Cardiac septum (tissue), 1 donor: ENCODE data around the gene NOTUM. TPM values are rescaled to one million over a fixed set of nuclear protein-coding genes. Genes with fewer than 3 reads are reported as not detected.

Source experiments
- DNase-seq: peaks from one replicate; pipeline ENCODE4 v3.0.0-alpha.2; 2020; ENCODE audit warnings: low spot score
- intact Hi-C: fragments of 100-400 bp; cut with DNase I; formaldehyde crosslinking; loops from one replicate; pipeline ENCODE4 v1.14.0; 2022
- total RNA-seq: library from RNA; stranded (reverse); fragmentation: NEBNext Ultra II Directional; extraction: Animal tissue kit (Norgen Biotek cat#: 25700); gene quantifications from one replicate; pipeline ENCODE4 v1.2.1, GENCODE V29; 2021
- donor health status: DM: no; HTN: no; CAD: no.

The NOTUM gene
- total RNA-seq, 1 donor from 2014 or later: 0.38 TPM

DNA sequence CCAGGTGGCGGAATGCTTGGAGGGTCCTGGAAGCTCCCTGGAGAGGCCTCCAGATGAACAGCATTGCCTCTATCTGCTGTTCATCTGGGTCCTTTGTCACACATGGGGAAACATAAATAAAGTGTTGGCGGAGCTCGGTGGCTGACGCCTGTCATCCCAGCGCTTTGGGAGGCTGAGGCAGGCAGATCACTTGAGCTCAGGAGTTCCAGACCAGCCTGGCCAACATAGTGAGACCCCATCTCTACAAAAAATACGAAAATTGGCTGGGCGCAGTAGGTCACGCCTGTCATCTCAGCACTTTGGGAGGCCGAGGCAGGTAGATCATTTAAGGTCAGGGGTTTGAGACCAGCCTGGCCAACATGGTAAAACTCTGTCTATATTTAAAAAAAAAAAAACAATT is 16.1 kb downstream of the NOTUM start:
- no peak for DNase-seq
- intact Hi-C loops: no loop called here

DNA sequence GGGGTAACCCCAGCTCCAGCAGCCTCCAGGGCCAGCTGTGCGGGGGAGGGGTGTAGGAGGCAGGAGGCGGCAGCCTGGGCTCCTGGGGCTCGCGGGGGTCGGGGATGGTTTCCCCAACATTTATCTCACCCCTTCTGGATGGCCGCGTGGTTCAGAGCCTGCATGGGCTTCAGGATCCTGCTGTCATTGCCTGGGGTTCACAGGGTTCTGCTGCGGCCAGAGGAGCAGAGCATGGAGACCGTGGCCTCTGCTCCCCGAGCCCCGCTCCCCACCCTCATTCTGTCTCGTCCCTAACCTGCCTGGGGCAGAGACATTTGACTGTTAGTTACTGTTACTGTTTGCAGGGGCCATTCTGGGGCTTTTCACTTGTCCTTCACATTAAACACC is 18.8 kb downstream of the NOTUM start:
- intact Hi-C loops: no loop called here
- DNase-seq: no peak

DNA sequence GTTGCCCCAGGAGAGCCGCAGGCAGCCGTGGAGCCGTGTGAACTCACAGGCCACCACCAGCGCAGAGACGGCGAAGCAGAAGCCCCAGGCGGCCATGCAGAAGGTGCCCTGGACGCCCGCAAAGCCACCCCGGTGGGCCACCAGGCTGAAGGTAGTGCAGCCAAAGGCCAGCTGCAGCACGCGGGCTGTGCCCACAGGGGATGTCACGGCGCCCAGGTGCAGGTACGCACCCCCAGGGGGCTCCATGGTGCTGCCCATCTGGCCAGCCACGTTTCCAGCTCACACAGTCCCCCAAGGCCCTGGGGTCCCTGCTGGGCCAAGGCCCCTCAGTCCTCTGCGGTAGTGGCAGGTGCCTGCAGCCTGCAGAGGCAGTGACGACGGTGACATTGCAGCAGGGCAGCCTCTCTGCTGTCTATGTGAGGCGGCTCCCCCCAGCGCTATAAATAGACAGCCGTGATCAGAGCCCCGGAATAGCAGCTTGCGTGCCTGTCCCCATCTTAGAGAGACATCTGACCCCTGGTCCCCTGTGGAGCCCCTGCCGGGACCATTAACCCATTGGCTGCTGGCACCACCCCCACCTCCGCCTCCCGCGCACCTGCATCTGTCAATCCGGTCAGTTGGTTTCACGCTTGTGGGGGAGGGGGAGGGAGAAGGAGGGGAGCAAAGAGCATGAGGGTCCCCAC is 19.4 kb downstream of the NOTUM start:
- intact Hi-C loops: no loop called here
- DNase-seq: peak; percentile 88

DNA sequence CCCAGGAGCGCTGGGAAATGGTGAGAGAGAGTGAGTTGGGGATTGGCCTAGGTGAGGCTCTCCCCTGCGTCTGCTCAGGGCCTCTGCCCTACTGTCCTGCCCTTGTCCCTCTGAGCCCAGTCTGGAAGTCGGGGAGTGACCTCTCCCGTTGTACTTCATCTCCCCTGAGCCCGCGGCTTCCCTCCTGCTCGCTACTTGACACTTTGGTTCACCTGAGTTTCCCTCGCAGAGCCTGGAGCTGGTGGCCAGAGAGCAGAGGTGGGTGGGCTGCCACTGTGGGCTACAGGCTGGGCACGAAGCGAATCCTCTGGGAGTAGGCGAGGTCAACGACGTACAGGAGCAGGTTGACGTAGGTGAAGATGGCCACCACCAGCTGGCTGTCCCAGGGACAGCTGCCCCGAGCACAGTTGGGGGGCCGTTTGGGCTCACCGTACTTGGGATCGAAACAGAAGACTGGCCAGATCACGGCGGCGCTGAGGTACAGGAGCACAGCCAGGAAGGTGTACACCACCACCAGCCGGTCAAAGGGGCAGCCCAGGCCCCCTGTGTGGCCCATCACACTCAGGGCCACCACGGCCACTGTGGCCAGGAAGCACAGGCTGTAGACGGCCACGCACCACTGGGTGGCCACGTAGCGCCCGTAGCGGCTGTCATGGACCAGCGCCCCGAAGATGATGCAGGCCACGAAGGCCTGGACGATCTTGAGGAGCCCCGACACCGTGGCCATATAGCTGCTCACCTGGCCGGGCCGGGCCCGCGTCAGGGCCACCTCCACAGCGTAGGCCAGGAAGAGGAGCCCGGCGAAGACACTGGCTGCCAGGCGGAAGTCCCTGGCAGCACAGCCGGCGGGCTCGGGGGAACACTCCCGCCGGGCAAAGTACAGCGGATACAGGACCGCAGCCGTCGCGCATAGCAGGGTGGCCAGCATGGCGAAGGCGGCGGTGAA is 20.2 kb downstream of the NOTUM start:
- DNase-seq: no peak
- intact Hi-C loops: no loop called here

DNA sequence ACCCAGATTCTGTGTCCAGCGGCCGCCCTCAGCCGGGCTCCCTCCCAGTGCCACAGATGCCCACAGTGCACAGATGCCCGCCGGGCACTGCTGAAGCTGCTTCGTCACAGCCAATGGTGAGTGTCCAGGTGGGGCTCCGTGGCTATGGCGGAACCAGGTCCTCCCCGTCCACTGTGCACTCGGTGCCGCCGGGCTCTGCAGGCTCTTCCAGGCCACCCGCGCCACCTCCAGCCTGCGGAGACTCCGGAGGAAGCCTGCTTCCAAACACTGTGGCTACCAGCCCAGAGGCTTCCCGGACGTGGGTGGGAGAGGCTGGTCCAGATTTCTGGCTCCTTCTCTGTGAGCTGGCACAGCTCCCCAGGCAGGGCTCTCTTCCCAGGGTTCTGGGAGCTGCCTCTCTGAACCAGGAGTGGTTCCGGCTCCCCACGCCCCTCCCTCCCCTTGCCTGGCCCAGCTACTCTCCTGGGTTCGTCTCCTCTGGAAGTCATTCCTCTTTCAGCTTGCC is 21.1 kb downstream of the NOTUM start:
- DNase-seq: peak; percentile 89
- intact Hi-C loops: no loop called here

DNA sequence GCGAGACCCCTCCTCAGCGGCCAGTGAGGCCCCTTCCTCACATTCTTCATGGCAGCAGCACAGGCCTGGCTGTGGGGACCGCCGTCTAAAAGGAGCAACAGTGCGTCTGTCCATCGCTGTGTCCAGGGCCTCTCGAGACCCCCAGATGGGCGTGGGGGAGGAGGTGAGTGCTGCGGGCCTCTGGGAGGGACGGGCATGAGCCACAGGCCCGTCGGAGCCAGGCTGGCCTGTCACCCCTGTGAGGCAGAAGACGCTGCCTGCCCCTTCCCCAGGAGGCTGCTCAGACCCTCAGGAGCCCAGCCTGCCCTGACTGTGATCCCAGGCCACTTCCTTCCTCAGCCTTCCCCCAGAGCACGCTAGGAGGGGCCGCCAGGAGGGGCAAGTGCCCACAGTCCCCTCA is 21.8 kb downstream of the NOTUM start:
- no peak for DNase-seq
- intact Hi-C loops: no loop called here

DNA sequence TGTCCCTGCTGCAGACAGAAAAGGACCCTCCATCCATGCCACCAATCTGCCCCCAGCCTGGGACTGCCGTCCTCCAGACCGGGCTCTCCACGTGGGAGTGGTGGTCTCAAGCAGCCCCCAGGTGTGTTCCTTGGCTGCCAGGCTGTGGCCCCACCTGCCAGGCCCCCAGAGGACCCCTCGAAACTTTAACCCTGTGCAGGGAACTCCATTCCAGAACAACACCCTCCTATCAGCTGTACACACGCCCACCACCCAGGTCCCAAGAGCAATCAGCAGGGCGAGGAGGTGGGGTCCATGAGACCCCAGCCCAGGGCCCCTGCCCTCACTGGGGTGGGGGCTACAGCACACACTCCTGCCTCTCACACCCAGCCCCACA is 25.3 kb downstream of the NOTUM start:
- intact Hi-C loops: no loop called here
- DNase-seq: no peak

DNA sequence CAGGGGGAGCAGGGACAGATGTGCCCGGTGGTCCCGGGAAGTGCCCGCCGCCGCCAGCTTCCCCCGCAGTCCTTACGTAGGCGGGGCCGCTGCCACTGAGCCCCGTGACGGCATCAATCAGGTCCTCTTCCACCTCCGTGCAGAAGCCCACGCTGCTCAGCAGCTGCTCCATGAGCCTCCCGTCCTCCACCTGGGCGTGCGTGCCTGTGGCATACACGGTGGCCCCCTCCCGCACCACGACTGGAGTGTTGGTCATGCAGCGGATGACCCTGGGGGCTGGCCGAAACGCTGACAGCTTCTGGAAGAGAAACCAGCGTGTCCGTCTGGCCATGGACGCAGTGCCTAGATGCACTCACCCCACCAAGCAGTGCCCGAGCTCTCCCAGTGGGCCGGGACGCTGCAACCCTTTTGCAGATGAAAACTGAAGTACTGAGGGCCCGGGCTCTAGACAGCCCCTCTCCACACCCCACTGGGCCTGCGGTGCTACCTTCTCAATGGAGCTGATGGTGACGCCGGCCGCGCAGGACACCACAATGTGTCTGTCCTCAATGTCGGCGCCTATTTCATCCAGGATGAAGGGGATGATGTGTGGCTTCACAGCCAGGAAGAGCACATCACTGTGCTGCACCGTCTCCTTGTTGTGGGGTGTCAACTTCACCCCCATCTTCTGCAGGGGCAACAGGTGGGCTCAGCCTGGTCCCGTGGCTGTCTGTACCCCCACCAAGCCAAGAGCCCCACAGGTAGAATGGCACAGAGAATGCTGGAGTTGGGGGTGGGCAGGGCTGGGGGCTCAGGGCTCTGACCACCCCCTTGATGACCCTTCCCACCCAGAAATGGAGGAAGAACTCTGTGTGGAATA is 25.9 kb downstream of the NOTUM start:
- no peak for DNase-seq
- intact Hi-C loops: no loop called here

DNA sequence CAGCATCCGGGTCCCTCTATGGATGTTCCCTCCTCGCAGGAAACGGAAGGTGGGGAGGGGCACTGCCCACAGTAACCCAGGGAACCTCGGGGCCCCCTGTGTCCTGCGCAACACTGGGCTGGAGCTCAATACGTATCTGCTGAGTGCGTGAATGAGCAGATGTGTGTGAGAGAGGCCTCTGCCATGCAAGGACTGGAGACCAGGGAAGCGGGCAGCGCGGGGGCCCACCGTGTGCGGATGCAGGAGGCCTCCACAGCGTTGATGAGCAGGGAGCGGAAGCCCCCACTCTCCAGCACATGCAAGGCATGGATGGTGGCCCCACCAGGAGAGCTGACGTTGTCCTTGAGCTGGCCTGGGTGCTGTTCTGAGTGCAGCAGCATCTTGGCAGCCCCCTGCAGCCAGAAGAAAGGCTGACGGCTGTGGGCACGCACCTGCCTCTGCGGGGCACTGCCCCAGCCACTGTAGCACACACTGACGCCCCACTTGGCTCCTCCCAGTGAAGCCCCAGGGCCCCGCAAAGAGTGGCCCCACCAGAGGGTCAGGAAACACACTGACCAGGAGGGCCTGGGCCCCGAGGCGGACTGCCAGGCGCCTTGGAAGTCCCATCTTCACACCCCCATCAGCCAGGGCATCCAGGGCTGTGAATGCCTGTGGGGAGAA is 26.8 kb downstream of the NOTUM start:
- intact Hi-C loops: no loop called here
- DNase-seq: no peak

DNA sequence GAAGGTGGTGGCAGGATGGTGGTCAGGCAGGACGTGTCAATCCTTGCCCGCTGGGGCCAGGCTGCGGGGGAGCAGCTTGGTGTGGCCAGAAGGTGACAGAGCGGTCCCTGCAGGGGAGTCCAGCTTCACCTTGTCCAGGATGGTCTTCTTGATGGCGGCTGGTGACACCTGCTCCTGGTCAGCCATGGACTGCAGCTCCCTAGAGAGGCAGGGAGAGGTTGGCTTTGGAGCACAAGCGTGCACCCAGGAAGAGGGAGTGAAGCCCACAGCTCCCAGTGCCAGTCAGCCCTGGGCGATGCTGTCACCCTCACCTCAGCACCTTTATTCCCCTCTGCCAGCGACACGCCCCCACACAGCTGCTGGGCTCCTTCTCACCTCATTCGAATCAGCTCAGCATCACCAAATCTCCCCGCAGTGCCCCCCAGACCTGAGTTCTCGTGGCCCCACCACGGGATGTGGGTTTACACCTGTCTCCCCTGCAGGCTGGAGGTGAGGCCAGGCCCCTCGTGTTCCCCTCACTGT is 27.7 kb downstream of the NOTUM start:
- intact Hi-C loops: no loop called here
- no peak for DNase-seq

DNA sequence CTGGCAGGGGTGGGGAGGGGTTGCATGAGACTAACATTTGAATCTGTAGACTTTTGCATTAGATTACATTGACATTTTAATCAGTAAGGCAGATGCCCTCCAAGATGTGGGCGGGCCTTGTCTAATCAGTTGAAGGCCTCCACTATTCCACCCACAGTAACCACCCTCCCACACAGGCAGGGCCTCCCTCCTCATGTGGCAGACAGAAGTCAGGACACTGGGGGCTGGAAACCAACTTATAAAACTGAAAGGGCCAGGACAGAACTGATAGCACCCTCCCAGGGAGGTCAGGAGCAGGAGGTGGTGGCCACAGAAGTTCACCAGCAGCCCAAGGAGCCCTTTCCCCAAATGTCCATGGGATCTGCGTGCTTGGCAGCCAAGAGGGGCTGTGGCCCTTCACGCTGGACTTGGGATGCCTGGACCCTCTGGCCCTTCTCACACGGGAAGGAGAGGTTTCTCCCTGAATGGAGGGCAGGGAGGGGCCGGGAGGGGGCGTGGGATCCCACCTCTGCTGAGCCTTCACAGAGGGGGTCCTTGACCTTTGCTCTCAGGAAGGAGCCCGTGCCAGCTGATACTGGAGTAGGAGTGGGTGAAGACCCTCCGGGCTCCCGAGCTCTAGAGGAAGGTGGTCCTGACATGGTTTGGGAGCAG is 28.5 kb downstream of the NOTUM start:
- intact Hi-C loops: no loop called here
- no peak for DNase-seq

DNA sequence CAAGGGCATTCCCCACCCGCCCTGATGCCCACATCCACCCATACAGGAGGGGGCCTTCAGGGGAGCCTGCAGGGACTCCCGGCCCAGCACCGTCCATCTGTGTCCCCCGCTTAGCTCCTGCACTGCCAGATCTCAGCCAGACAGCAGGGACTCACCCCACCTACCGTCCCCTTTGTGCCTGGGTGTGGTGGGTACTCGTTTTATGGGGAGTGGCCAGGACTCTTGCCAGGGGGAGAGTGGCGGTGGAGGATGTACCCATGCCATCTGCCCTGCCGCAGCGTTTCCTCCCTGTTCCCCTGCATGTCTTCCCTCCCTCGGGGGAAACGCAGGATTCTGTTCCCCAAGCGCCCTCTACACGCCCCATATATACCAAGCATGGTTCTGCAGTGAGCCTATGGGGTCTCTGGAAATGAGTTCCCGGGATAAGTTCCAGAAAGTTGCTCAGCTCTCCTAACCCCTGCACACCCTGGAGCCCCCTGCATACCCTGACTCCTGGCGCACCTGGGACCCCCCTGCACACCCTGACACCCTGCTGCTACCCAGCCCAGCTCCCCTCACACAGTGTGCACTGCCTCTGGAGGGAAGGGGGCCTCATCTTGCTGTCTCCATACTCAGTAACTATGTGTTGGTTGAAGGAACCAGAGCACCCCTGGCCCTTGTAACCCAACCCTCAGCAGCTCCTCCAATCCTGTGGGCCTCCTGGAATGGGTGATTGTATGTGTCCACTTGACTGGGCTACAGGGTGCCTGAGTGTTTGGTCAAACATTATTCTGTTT is 29.2 kb downstream of the NOTUM start:
- intact Hi-C loops: no loop called here
- no peak for DNase-seq

DNA sequence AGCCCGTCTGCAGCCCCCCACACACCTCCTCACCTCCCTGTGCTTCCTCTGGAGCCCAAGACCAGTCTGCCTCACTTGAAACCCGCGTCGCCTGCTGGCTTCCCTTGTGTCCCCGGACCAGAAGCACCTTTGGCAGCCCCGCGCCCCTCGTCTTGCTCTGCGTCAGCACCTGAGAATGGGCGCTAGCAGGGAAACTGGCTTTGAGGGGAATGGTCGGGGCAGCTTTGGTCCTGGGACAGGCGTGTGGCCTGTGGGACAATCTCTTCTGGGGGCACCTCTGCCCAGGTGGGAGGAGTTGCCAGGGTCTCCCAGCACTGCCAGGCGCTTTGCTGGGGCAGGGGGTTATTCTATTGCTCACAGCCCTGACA is 29.8 kb downstream of the NOTUM start:
- intact Hi-C loops: no loop called here
- DNase-seq: no peak

DNA sequence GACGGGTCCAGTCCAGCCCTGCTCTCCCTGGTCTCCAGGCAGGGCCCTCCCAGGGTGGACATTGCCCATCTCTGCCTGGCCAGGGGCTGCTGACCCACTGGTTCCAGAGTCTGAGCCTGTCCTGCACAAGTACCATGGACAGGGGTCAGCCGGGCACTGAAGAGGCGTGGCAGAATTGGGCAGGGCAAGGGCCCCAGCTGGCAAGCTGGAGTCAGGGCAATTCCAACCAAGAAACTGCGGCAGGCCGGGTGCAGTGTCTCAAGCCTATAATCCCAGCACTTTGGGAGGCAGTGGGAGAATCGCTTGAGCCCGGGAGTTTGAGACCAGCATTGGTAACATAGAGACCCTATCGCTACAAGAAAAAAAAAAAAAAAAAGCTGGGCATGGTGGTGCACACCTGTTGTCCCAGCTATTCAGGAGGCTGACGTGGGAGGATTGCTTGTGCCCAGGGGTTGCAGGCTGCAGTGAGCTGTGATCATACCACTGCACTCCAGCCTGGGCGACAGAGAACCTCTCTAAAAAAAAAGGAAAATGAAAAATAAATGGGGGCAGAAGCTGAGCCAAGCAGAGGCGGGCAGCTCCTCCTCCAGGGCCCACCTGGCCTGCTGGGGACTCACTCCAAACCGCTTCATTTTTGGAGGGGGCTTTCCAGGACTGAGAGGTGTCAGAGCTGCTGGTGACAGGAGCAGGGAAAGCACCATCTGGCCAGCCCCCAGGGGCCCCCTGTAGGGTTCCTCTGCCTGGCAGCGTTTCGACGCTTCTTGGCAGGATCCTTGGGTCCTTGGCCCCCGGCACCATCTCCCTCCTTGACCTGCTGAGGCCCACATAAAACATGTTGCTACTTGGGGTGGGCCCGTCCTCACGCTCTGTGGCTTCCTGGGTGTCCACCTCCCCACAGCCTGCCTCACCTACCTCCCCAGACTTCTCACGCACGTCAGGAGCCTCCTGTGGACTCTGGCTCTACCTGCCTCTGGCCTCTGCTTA is 30.6 kb downstream of the NOTUM start:
- no peak for DNase-seq
- intact Hi-C loops: no loop called here

DNA sequence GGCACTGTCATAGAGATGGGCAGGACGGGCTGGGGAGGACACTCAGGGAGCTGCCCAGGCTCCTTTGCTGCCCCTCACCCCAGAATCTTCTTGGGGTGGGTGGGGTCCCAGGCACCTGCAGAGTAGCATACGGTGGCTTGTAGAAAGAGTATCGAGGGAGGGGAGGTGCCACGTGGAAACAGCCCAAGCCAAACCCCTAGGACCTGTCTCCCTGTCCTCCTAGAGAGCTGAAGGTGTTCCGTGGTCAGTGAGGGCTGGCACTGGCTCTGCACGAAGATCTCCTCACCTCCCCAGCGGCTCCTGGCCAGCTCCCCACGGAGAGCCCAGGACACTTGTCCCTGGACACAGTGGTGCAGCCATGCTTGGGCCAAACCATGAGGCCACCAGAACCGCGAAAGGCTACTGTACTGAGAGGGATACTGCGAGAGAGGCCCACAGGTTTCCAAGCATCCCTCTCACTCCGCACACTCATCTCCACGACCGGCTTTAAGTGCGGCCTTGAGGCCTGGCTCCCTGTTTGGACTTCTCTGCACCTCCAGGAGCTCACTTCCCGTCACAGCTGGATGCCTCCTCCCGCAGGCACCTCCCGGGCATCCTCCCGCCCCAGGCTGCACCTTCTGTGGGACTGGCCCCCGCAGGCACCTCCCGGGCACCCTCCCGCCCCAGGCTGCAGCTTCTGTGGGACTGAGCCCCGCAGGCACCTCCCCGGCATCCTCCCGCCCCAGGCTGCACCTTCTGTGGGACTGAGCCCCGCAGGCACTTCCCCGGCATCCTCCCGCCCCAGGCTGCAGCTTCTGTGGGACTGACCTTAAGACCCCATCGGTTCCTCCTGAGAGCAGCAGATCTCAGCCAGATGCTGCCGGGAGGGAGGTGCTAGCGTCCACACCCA is 31.5 kb downstream of the NOTUM start:
- intact Hi-C loops: loop anchor here (5.0 kb wide), 1 partner anchor 57 kb away; the partner anchor contains the start of gene ARHGDIA
- no peak for DNase-seq
